Gastrocnemius medialis (tissue), 4 donors: Measurements from ENCODE around the gene EMX2. TPM values are rescaled to one million over a fixed set of nuclear protein-coding genes. Genes with fewer than 3 reads are reported as not detected.

Experiments
- ATAC-seq, 2 donors: fragments of 150-250 bp; one replicate each; pipeline ENCODE4 v1.9.1; 2016
- DNase-seq, 2 donors: peaks; one replicate each; pipeline ENCODE4 v3.0.0-alpha.2; 2019
- H3K27ac ChIP-seq, 4 donors: fragments of 200-600 bp; sonication (generic); 1 replicate in 1 of 4; 2 replicates in 3 of 4; pipeline ENCODE4 v1.5.1; 2016 to 2018; ENCODE audit warnings: mild to moderate bottlenecking in 2 of 4, moderate library complexity in 1 of 4
- H3K27me3 ChIP-seq, 3 donors: fragments of 200-600 bp; sonication (generic) in 2 of 3; 1 replicate in 1 of 3; 2 replicates in 2 of 3; pipeline versions ENCODE4 v1.5.1 to v1.6.0; 2016 to 2019; ENCODE audit warnings: mild to moderate bottlenecking in 1 of 3, moderate library complexity in 1 of 3
- H3K36me3 ChIP-seq, 2 donors: fragments of 200-600 bp; sonication (generic) in 1 of 2; one replicate each; pipeline ENCODE4 v1.5.1; 2017 to 2018
- H3K4me1 ChIP-seq, 2 donors: fragments of 200-600 bp; sonication (generic) in 1 of 2; one replicate each; pipeline ENCODE4 v1.5.1; 2016 to 2017; ENCODE audit warnings: mild to moderate bottlenecking in 2 of 2
- H3K4me3 ChIP-seq, 4 donors: fragments of 200-600 bp; sonication (generic) in 3 of 4; 1 replicate in 1 of 4; 2 replicates in 3 of 4; pipeline ENCODE4 v1.5.1; 2016 to 2019; ENCODE audit warnings: mild to moderate bottlenecking in 2 of 4
- H3K9me3 ChIP-seq, 3 donors: fragments of 200-600 bp; sonication (generic) in 2 of 3; 1 replicate in 1 of 3; 2 replicates in 2 of 3; pipeline ENCODE4 v1.5.1; 2016 to 2019
- POLR2A ChIP-seq, 2 donors: fragments of 450-650 bp; IDR thresholded peaks; one replicate each; pipeline ENCODE4 v1.6.1; 2017; ENCODE audit warnings: antibody characterized with exemption in 2 of 2, mild to moderate bottlenecking in 2 of 2, moderate library complexity in 2 of 2
- in situ Hi-C, 4 donors: fragments of 200-750 bp; cut with MboI; loops; one replicate each; pipeline versions ENCODE4 v1.15.0 to v1.8.0; 2017; ENCODE audit warnings: low sequenced_read_pairs in 4 of 4
- intact Hi-C: fragments of 100-400 bp; cut with DNase I; formaldehyde crosslinking; loops from one replicate; pipeline ENCODE4 v1.15.1; 2023; ENCODE audit warnings: low total_unique reads
- total RNA-seq, 4 donors: library from RNA; depleted of rRNA; stranded (reverse); fragments of >200 nt; gene quantifications; one replicate each; pipeline versions ENCODE4 v1.1.0 to v1.2.3, GENCODE V29; 2016
- TF ChIP-seq, protein P1 (sequence below), 5 experiments: fragments of 450-650 bp in 3 of 5; fragments of 200-600 bp in 2 of 5; sonication (generic) in 2 of 5; IDR thresholded peaks in 4 of 5; conservative IDR thresholded peaks in 1 of 5; 1 replicate in 4 of 5; 2 replicates in 1 of 5; pipeline ENCODE4 v1.5.1; 2016 to 2019; ENCODE audit warnings: antibody characterized with exemption in 5 of 5, mild to moderate bottlenecking in 3 of 5, moderate library complexity in 3 of 5

The EMX2 gene
- total RNA-seq, 4 donors from 2014 or later = 0.46 to 1.5 (median 0.82) TPM

DNA sequence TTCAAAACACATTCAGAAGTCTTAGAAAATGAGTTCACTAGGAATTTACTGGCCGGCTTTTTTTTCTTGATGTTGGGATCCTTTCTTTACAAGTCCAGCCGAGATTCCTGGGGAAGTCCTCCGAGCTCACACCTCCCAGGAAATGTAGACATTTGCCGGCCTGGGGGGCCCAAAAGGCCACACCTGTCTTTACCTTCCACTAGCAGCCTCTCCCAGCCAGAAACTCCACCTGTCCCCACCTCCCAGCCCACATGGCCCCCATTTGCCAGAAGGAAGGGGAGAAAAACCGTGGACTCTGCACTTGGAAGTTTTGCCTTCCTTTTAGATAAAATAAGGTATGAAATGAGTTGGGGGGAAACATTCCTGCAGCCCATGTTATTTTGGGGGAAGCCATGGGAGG is 27.6 kb upstream of the EMX2 start:
- no peak for TF ChIP-seq POLR2A (IDR thresholded peaks at IDR 0.05)
- TF ChIP-seq, protein P1, sequence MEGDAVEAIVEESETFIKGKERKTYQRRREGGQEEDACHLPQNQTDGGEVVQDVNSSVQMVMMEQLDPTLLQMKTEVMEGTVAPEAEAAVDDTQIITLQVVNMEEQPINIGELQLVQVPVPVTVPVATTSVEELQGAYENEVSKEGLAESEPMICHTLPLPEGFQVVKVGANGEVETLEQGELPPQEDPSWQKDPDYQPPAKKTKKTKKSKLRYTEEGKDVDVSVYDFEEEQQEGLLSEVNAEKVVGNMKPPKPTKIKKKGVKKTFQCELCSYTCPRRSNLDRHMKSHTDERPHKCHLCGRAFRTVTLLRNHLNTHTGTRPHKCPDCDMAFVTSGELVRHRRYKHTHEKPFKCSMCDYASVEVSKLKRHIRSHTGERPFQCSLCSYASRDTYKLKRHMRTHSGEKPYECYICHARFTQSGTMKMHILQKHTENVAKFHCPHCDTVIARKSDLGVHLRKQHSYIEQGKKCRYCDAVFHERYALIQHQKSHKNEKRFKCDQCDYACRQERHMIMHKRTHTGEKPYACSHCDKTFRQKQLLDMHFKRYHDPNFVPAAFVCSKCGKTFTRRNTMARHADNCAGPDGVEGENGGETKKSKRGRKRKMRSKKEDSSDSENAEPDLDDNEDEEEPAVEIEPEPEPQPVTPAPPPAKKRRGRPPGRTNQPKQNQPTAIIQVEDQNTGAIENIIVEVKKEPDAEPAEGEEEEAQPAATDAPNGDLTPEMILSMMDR (IDR thresholded peaks at IDR 0.05 in 4 of 5, conservative IDR thresholded peaks at IDR 0.05 in 1 of 5) = no peak
- ATAC-seq = no peak
- H3K27me3 ChIP-seq = peaks cover 0 to 4% (median 0%) of the 10 kb centered on the region in 3 donors

DNA sequence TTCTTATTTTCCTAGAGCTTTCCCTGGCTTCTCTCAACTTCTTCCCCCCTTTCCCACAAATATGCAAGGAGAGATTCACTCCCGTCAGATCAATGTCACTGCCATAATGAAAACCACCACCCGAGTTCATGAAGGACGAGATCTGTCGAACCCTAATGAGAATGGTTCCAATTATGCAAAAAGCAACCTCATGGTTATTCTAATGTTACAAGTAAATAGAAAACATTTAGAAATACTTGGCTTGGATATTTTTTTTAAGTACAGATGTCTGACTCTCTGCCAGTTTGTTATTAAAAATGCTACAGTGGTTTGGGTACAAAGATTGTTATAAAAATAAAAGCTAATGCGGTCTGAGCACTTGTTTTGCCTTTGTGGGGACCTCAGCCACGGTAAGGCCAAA is 25.9 kb upstream of the EMX2 start:
- in situ Hi-C loops (no loop called here), intact Hi-C loops (no loop called here)
- Histone ChIP-seq H3K4me1 (no peaks in the 10 kb centered on the region), H3K36me3 (no peaks in the 10 kb centered on the region), H3K27ac (no peak overlapping the region), H3K4me3 (no peak overlapping the region), H3K9me3 (no peaks in the 10 kb centered on the region), H3K27me3 (peaks cover 0 to 4% (median 0%) of the 10 kb centered on the region in 3 donors)
- ATAC-seq (no peak), DNase-seq (no peak)
- TF ChIP-seq, protein P1 (IDR thresholded peaks at IDR 0.05 in 4 of 5, conservative IDR thresholded peaks at IDR 0.05 in 1 of 5) = no peak
- TF ChIP-seq POLR2A (IDR thresholded peaks at IDR 0.05) = no peak

More for the DNA sequence above, 27.6 kb upstream of the EMX2 start:
- Histone ChIP-seq H3K4me3 (no peak overlapping the region), H3K27ac (no peak overlapping the region), H3K36me3 (no peaks in the 10 kb centered on the region), H3K4me1 (no peaks in the 10 kb centered on the region), H3K9me3 (no peaks in the 10 kb centered on the region)
- in situ Hi-C loops (no loop called here), intact Hi-C loops (no loop called here)
- no peak for DNase-seq

DNA sequence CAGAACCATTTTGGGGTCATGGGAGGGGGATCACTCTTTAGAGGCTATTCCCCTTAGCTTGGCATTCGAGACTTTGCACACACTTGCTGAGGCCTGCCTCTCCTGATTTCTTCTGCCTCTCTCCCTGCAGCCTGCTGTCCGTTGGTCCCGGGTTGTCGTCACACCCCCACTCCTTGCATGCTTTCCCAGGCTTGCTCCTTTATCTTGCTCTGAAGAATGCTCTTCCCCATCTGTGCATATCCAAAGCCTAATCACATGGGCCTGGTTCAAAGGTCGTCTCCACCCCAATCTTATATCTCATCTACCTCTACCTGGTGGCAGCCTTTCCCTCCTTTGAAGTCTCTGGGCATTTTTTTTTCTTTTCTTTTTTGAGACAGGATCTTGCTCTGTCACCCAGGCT is 24.3 kb upstream of the EMX2 start:
- H3K4me3 ChIP-seq = no peak overlapping the region
- H3K4me1 ChIP-seq = no peaks in the 10 kb centered on the region
- no peaks in the 10 kb centered on the region for H3K9me3 ChIP-seq
- H3K36me3 ChIP-seq = no peaks in the 10 kb centered on the region
- ATAC-seq = no peak
- H3K27me3 ChIP-seq = peaks cover 0 to 4% (median 2%) of the 10 kb centered on the region in 3 donors
- in situ Hi-C loops = no loop called here
- no peak overlapping the region for H3K27ac ChIP-seq
- intact Hi-C loops = no loop called here
- DNase-seq = no peak
- TF ChIP-seq, protein P1 (IDR thresholded peaks at IDR 0.05 in 4 of 5, conservative IDR thresholded peaks at IDR 0.05 in 1 of 5) = no peak
- TF ChIP-seq POLR2A (IDR thresholded peaks at IDR 0.05) = no peak

DNA sequence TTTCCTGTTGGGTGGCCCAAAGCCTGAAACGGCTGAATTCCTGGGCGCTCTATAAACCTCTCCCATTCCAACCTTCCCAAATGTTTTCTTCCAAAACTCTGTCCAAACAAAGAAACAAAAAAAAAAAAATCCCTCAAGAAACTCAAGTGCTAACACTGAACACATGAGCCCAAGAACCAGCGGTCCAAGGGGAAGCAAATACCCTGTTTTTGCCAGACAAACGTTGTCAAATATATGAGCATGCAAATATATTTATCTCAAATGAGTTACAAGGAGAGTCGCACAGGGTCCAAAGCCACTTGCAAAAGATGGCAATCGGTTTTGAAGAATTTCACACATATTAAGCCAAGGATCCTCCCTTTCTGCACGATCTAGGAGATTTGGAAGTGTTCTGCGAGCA is 23.3 kb upstream of the EMX2 start:
- no peak for TF ChIP-seq POLR2A (IDR thresholded peaks at IDR 0.05)
- TF ChIP-seq, protein P1 (IDR thresholded peaks at IDR 0.05 in 4 of 5, conservative IDR thresholded peaks at IDR 0.05 in 1 of 5) = no peak
- no peaks in the 10 kb centered on the region for H3K36me3 ChIP-seq
- no peaks in the 10 kb centered on the region for H3K4me1 ChIP-seq
- no peak for ATAC-seq
- H3K4me3 ChIP-seq = no peak overlapping the region
- H3K27ac ChIP-seq = no peak overlapping the region
- DNase-seq = no peak
- in situ Hi-C loops (no loop called here), intact Hi-C loops (no loop called here)
- peaks cover 0 to 7% (median 2%) of the 10 kb centered on the region in 3 donors for H3K27me3 ChIP-seq
- no peaks in the 10 kb centered on the region for H3K9me3 ChIP-seq

DNA sequence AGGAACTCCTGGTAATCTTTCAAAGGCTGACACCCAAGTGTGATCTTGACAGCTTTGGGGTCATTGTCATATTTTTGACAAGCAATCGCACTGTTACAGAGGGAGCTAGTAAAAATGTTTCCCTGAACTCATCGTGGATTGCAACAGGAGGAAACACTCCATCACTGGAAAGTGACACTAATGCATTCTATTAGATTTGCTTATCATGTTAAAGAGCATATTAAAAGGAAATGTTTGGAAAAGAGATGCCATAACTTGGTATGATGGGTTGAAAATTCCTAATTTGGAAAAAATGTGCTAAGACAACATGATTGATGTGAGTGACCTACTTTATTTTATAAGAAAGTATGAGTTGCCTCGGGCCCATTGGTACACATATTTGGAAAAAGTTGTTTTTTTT is 22.7 kb upstream of the EMX2 start:
- Histone ChIP-seq H3K4me1 (no peaks in the 10 kb centered on the region), H3K36me3 (no peaks in the 10 kb centered on the region), H3K27ac (no peak overlapping the region), H3K4me3 (no peak overlapping the region), H3K9me3 (no peaks in the 10 kb centered on the region), H3K27me3 (peaks cover 0 to 7% (median 0%) of the 10 kb centered on the region in 3 donors)
- DNase-seq (no peak), ATAC-seq (no peak)
- in situ Hi-C loops (no loop called here), intact Hi-C loops (no loop called here)
- TF ChIP-seq, protein P1 (IDR thresholded peaks at IDR 0.05 in 4 of 5, conservative IDR thresholded peaks at IDR 0.05 in 1 of 5) = no peak
- TF ChIP-seq POLR2A (IDR thresholded peaks at IDR 0.05) = no peak
